H1 (cell line): ENCODE data around the gene RREB1. TPM values are rescaled to one million over a fixed set of nuclear protein-coding genes. Genes with fewer than 3 reads are reported as not detected.

ENCODE experiments used
- CTCF ChIA-PET: fragments of 300-600 bp; sonication (Branson Sonifier 250); formaldehyde crosslinking; loops from one replicate; lab custom pipeline; 2021; ENCODE audit not compliant: partially characterized antibody; lab: Charles Lee
- POLR2A ChIA-PET: fragments of 300-600 bp; sonication (Branson Sonifier 250); formaldehyde crosslinking; loops from one replicate; lab custom pipeline; 2021; ENCODE audit warnings: inconsistent platforms; ENCODE audit not compliant: partially characterized antibody; lab: Charles Lee
- DNase-seq, 2 experiments: peaks; one replicate each; pipeline versions ENCODE4 v3.0.0 to v3.0.0-alpha.2; 2010 to 2022; ENCODE audit warnings: low spot score in 2 of 2, low read depth in 1 of 2, mixed read lengths in 1 of 2
- FAIRE-seq: peaks from 2 replicates; lab custom pipeline; 2011; peaks lifted over from hg19 to GRCh38; lab: Jason Lieb, UNC
- H2AFZ ChIP-seq: 2 replicates; pipeline ENCODE4 v1.8.1; 2012; ENCODE audit warnings: low read length, inconsistent platforms
- H2AK5ac ChIP-seq: 2 replicates; pipeline ENCODE4 v1.6.1; 2013; ENCODE audit warnings: low read depth, low read length
- H2BK120ac ChIP-seq: replicated peaks from 2 replicates; pipeline ENCODE3; 2013; ENCODE audit warnings: low read depth, low read length, inconsistent platforms
- H2BK12ac ChIP-seq: 2 replicates; pipeline ENCODE4 v1.6.1; 2013; ENCODE audit warnings: low read depth, low read length
- H2BK15ac ChIP-seq: 2 replicates; pipeline ENCODE4 v1.6.1; 2013; ENCODE audit warnings: low read length
- H2BK20ac ChIP-seq: 2 replicates; pipeline ENCODE4 v1.6.1; 2013; ENCODE audit warnings: low read length
- H2BK5ac ChIP-seq: 2 replicates; pipeline ENCODE4 v1.6.1; 2013; ENCODE audit warnings: low read depth, low read length
- H3K14ac ChIP-seq: 2 replicates; pipeline ENCODE4 v1.6.1; 2013; ENCODE audit warnings: inconsistent platforms; ENCODE audit not compliant: insufficient read length
- H3K18ac ChIP-seq: 2 replicates; pipeline ENCODE4 v1.6.1; 2013; ENCODE audit warnings: low read length; ENCODE audit errors: extremely low read depth
- H3K23ac ChIP-seq: 2 replicates; pipeline ENCODE4 v1.6.1; 2013; ENCODE audit warnings: inconsistent platforms; ENCODE audit not compliant: insufficient read length
- H3K23me2 ChIP-seq: 2 replicates; pipeline ENCODE4 v1.6.1; 2013; ENCODE audit warnings: low read depth, low read length
- H3K27ac ChIP-seq: 2 replicates; pipeline ENCODE4 v1.6.1; 2011; ENCODE audit warnings: low read depth, low read length, inconsistent platforms
- H3K27me3 ChIP-seq, 4 experiments: replicated peaks in 1 of 4; 1 replicate in 1 of 4; 2 replicates in 3 of 4; pipeline versions ENCODE4 v1.6.1 to v1.8.1; 2011 to 2013; ENCODE audit warnings: low read length in 3 of 4, mild to moderate bottlenecking in 3 of 4, inconsistent platforms in 2 of 4, mixed read lengths in 2 of 4, moderate library complexity in 1 of 4; ENCODE audit not compliant: control insufficient read depth in 3 of 4, insufficient read depth in 3 of 4; ENCODE audit errors: extremely low read depth in 1 of 4
- H3K36me3 ChIP-seq, 4 experiments: 2 replicates each; pipeline versions ENCODE4 v1.6.1 to v1.8.1; 2011 to 2013; ENCODE audit warnings: mild to moderate bottlenecking in 4 of 4, low read length in 3 of 4, moderate library complexity in 2 of 4, control low read depth in 1 of 4, inconsistent platforms in 1 of 4; ENCODE audit not compliant: insufficient read depth in 4 of 4, control insufficient read depth in 2 of 4
- H3K4ac ChIP-seq: replicated peaks from 2 replicates; pipeline ENCODE3; 2013; ENCODE audit warnings: low read length, low read depth, mixed read lengths, inconsistent platforms; ENCODE audit not compliant: insufficient read length
- H3K4me1 ChIP-seq, 4 experiments: replicated peaks in 1 of 4; 1 replicate in 1 of 4; 2 replicates in 3 of 4; pipeline versions ENCODE4 v1.6.1 to v1.8.1; 2011 to 2013; ENCODE audit warnings: low read length in 3 of 4, inconsistent platforms in 2 of 4, mixed read lengths in 1 of 4; ENCODE audit not compliant: insufficient read depth in 4 of 4, control insufficient read depth in 3 of 4
- H3K4me2 ChIP-seq, 2 experiments: 2 replicates each; pipeline versions ENCODE4 v1.6.1 to v1.8.1; 2011 to 2013; ENCODE audit warnings: low read depth in 2 of 2, low read length in 2 of 2, control low read depth in 1 of 2, inconsistent platforms in 1 of 2, mild to moderate bottlenecking in 1 of 2; ENCODE audit not compliant: insufficient read depth in 1 of 2
- H3K4me3 ChIP-seq, 4 experiments: fragments of 200-600, 300-600 bp in 1 of 4; sonication (generic), shearing (Covaris generic), sonication (Bioruptor Twin) in 1 of 4; 2 replicates each; pipeline versions ENCODE4 v1.5.1 to v1.8.1; 2011 to 2016; ENCODE audit warnings: low read length in 4 of 4, low read depth in 3 of 4, control low read depth in 2 of 4, inconsistent platforms in 2 of 4, mild to moderate bottlenecking in 2 of 4, mixed read lengths in 1 of 4, moderate library complexity in 1 of 4; ENCODE audit not compliant: insufficient read depth in 2 of 4; ENCODE audit errors: extremely low read depth in 1 of 4
- H3K56ac ChIP-seq: replicated peaks from 2 replicates; pipeline ENCODE3; 2013; ENCODE audit warnings: low read depth, mild to moderate bottlenecking, mixed read lengths, low read length, inconsistent platforms; ENCODE audit not compliant: insufficient read length
- H3K79me1 ChIP-seq: 2 replicates; pipeline ENCODE4 v1.6.1; 2013; ENCODE audit warnings: low read depth, low read length, control low read depth
- H3K79me2 ChIP-seq, 2 experiments: 2 replicates each; pipeline versions ENCODE4 v1.6.1 to v1.8.1; 2012 to 2013; ENCODE audit warnings: low read length in 2 of 2, mild to moderate bottlenecking in 2 of 2, inconsistent platforms in 1 of 2; ENCODE audit not compliant: insufficient read depth in 2 of 2, control insufficient read depth in 1 of 2
- H3K9ac ChIP-seq, 4 experiments: replicated peaks in 1 of 4; 1 replicate in 1 of 4; 2 replicates in 3 of 4; pipeline versions ENCODE4 v1.6.1 to v1.8.1; 2011 to 2013; ENCODE audit warnings: low read depth in 3 of 4, low read length in 3 of 4, control low read depth in 2 of 4, mild to moderate bottlenecking in 2 of 4, moderate library complexity in 2 of 4, inconsistent platforms in 1 of 4; ENCODE audit errors: extremely low read depth in 1 of 4
- H3K9me3 ChIP-seq, 2 experiments: 2 replicates each; pipeline versions ENCODE4 v1.6.1 to v1.8.1; 2012 to 2013; ENCODE audit warnings: mild to moderate bottlenecking in 2 of 2, moderate library complexity in 2 of 2, control low read depth in 1 of 2, inconsistent platforms in 1 of 2, low read depth in 1 of 2, low read length in 1 of 2, mixed read lengths in 1 of 2; ENCODE audit not compliant: insufficient read depth in 2 of 2
- H4K20me1 ChIP-seq, 2 experiments: replicated peaks in 1 of 2; 2 replicates each; pipeline versions ENCODE3 to v1.8.1; 2011 to 2013; ENCODE audit warnings: inconsistent platforms in 2 of 2, low read length in 2 of 2, mild to moderate bottlenecking in 1 of 2; ENCODE audit not compliant: insufficient read depth in 2 of 2, control insufficient read depth in 1 of 2
- H4K5ac ChIP-seq: 2 replicates; pipeline ENCODE4 v1.6.1; 2013; ENCODE audit warnings: low read length, low read depth, mixed read lengths, inconsistent platforms; ENCODE audit not compliant: insufficient read length
- H4K8ac ChIP-seq: 2 replicates; pipeline ENCODE4 v1.8.0; 2013; ENCODE audit warnings: mild to moderate bottlenecking, moderate library complexity, low read length, inconsistent platforms; ENCODE audit not compliant: insufficient read depth; ENCODE audit errors: extremely low read depth
- H4K91ac ChIP-seq: replicated peaks from 2 replicates; pipeline ENCODE3; 2013; ENCODE audit warnings: low read length, mixed read lengths, inconsistent platforms; ENCODE audit not compliant: insufficient read length
- BACH1 ChIP-seq: IDR thresholded peaks from 2 replicates; pipeline ENCODE4 v1.6.1; 2012; ENCODE audit warnings: low read length, improper control_type of control experiment
- CREB1 ChIP-seq: IDR thresholded peaks from 2 replicates; pipeline ENCODE4 v1.6.1; 2012; ENCODE audit warnings: inconsistent platforms
- GABPA ChIP-seq: IDR thresholded peaks from 2 replicates; pipeline ENCODE4 v1.6.1; 2011; ENCODE audit warnings: mild to moderate bottlenecking, low read length, moderate library complexity, borderline replicate concordance; ENCODE audit not compliant: insufficient read depth
- JUND ChIP-seq: IDR thresholded peaks from 2 replicates; pipeline ENCODE4 v1.6.1; 2011; ENCODE audit warnings: mild to moderate bottlenecking, improper control_type of control experiment, low read length
- KDM1A ChIP-seq: fragments of 200-600, 300-600 bp; sonication (generic); IDR thresholded peaks from 2 replicates; pipeline ENCODE4 v1.7.1; 2016; ENCODE audit warnings: mild to moderate bottlenecking, low read length, borderline replicate concordance
- SIX5 ChIP-seq: IDR thresholded peaks from 2 replicates; pipeline ENCODE4 v1.6.1; 2011; ENCODE audit warnings: mild to moderate bottlenecking, low read depth, low read length
- TAF7 ChIP-seq: optimal IDR thresholded peaks from 2 replicates; pipeline ENCODE3; 2011; ENCODE audit warnings: low read depth, mild to moderate bottlenecking, inconsistent platforms, low read length, moderate library complexity, borderline replicate concordance
- ZNF274 ChIP-seq: IDR thresholded peaks from 2 replicates; pipeline ENCODE4 v1.7.0; 2012; ENCODE audit warnings: low read length, borderline replicate concordance; ENCODE audit errors: extremely low read depth
- WGBS, 2 experiments: shearing (Covaris generic) in 1 of 2; methylation state at CpG; one replicate each; pipeline versions ENCODE4 v1.1.6 to v1.1.7; 2013 to 2015; ENCODE audit warnings: low lambda C conversion rate in 2 of 2, mixed read lengths in 2 of 2, inconsistent platforms in 1 of 2, low coverage in 1 of 2, missing lambda C conversion rate in 1 of 2; ENCODE audit not compliant: insufficient replicate concordance in 2 of 2, insufficient coverage in 1 of 2, insufficient read length in 1 of 2; ENCODE audit errors: extremely low coverage in 1 of 2, missing lambda C conversion rate in 1 of 2; 5-methylcytosine and 5-hydroxymethylcytosine counted together
- polyA plus RNA-seq, 7 experiments: library from polyadenylated mRNA; depleted of rRNA in 3 of 7; stranded (reverse) in 5 of 7; unstranded in 2 of 7; fragments of >200 nt in 5 of 7; fragments of 200-250 nt in 2 of 7; gene quantifications; 1 replicate in 5 of 7; 2 replicates in 1 of 7; 4 replicates in 1 of 7; pipeline versions ENCODE4 v1.2.1 to v1.2.3, GENCODE V29; 2011 to 2013; ENCODE audit warnings: missing spikeins in 2 of 7, mixed read lengths in 2 of 7
- total RNA-seq: library from RNA; stranded (reverse); fragmentation: NEBNext Ultra II Directional; extraction: Animal tissue kit (Norgen Biotek cat#: 25700); gene quantifications from 2 replicates; pipeline ENCODE4 v1.2.1, GENCODE V29; 2021

RREB1 gene
- total and polyA plus RNA-seq, 2 of the 8 experiments (the other 6 are each of a cell fraction or from before 2014, with no cell fraction given) = 3.9 to 34.7 TPM

GRCh38 chr6:7236306-7237209, 128.8 kb downstream of the RREB1 start:
- H3K27me3 ChIP-seq = no peaks in the 10 kb centered on the region
- no peak overlapping the region for H2BK15ac ChIP-seq
- no peak overlapping the region for H3K23ac ChIP-seq
- H3K23me2 ChIP-seq = no peaks in the 10 kb centered on the region
- H3K18ac ChIP-seq = no peak overlapping the region
- H3K4me2 ChIP-seq = no peak overlapping the region
- DNase-seq (no peak), FAIRE-seq (no peak)
- no peak overlapping the region for H2AFZ ChIP-seq
- peaks cover 4% of the 10 kb centered on the region; the same call in 1 of the 2 replicates for H3K79me1 ChIP-seq
- H2BK20ac ChIP-seq = no peak overlapping the region
- H3K36me3 ChIP-seq = peaks cover 0 to 3% (median 3%) of the 10 kb centered on the region in 4 experiments; a peak in 2 of 8 replicates
- peaks cover 0 to 6% (median 2%) of the 10 kb centered on the region in 4 experiments; a peak in 6 of 7 replicates for H3K4me1 ChIP-seq
- H4K20me1 ChIP-seq = no peaks in the 10 kb centered on the region
- POLR2A ChIA-PET = interaction anchor here (1.2 to 1.3 kb wide), 2 partner anchors 7 to 39 kb away, joined by 3 read pairs; no protein-coding TSS in a partner anchor
- no peak overlapping the region for H4K5ac ChIP-seq
- H3K4me3 ChIP-seq = no peak overlapping the region
- no peaks in the 10 kb centered on the region for H3K79me2 ChIP-seq
- H3K9me3 ChIP-seq = no peaks in the 10 kb centered on the region
- CTCF ChIA-PET = interaction anchor here (0.6 to 3.7 kb wide), 13 partner anchors 7 to 540 kb away, joined by 3 to 28 read pairs (median 5); no protein-coding TSS in a partner anchor
- no peak overlapping the region for H2BK5ac ChIP-seq
- no peak overlapping the region for H3K14ac ChIP-seq
- no peak overlapping the region for H4K8ac ChIP-seq
- H4K91ac ChIP-seq = no peak overlapping the region
- H3K4ac ChIP-seq = no peak overlapping the region
- WGBS, 2 experiments = 92% methylated on average over 8 of the region's 8 CpGs; no CpG with 5 or more reads in 1 of the 2 experiments
- H3K9ac ChIP-seq = no peak overlapping the region
- no peak overlapping the region for H2AK5ac ChIP-seq
- no peak overlapping the region for H3K27ac ChIP-seq
- H3K56ac ChIP-seq = no peak overlapping the region
- H2BK12ac ChIP-seq = no peak overlapping the region
- no peak overlapping the region for H2BK120ac ChIP-seq
- TF ChIP-seq JUND (no peak), SIX5 (no peak), GABPA (no peak), BACH1 (no peak), CREB1 (no peak), ZNF274 (no peak), KDM1A (no peak), TAF7 (no peak)
